Body of pancreas (tissue), 4 donors: Measurements from ENCODE around the gene PIMREG. TPM values are rescaled to one million over a fixed set of nuclear protein-coding genes. Genes with fewer than 3 reads are reported as not detected.
A peak's percentile ranks its signal among the peaks of the same experiment; 100 is the strongest.

Experiments used
- ATAC-seq: fragments of 150-250 bp; one replicate; pipeline ENCODE4 v1.9.1; 2016
- DNase-seq, 4 donors: peaks; one replicate each; pipeline ENCODE4 v3.0.0-alpha.2; 2019
- H3K27ac ChIP-seq, 4 donors: fragments of 200-600 bp; sonication (generic); 1 replicate in 3 of 4; 2 replicates in 1 of 4; pipeline versions ENCODE4 v1.5.1 to v1.6.1; 2016 to 2019; ENCODE audit warnings: mild to moderate bottlenecking in 1 of 4, mixed read lengths in 1 of 4, moderate library complexity in 1 of 4
- H3K27me3 ChIP-seq, 2 donors: fragments of 200-600 bp; sonication (generic); one replicate each; pipeline ENCODE4 v1.6.0; 2016; ENCODE audit warnings: mild to moderate bottlenecking in 1 of 2
- H3K36me3 ChIP-seq, 2 donors: fragments of 200-600 bp; sonication (generic); replicated peaks in 1 of 2; 2 replicates each; pipeline ENCODE4 v1.5.1; 2016; ENCODE audit warnings: low read depth in 2 of 2; ENCODE audit not compliant: insufficient read depth in 1 of 2
- H3K4me1 ChIP-seq: fragments of 200-600 bp; sonication (generic); one replicate; pipeline ENCODE4 v1.6.0; 2016
- H3K4me3 ChIP-seq, 2 donors: fragments of 200-600 bp; sonication (generic); 1 replicate in 1 of 2; 2 replicates in 1 of 2; pipeline ENCODE4 v1.5.1; 2016 to 2019
- H3K9me3 ChIP-seq, 3 donors: fragments of 200-600 bp; sonication (generic); 1 replicate in 2 of 3; 2 replicates in 1 of 3; pipeline ENCODE4 v1.5.1; 2016
- CTCF ChIP-seq, 7 experiments: fragments of 450-650 bp in 4 of 7; fragments of 200-600 bp in 3 of 7; sonication (generic) in 3 of 7; IDR thresholded peaks; one replicate each; pipeline ENCODE4 v1.5.1; 2016 to 2019; ENCODE audit warnings: antibody characterized with exemption in 7 of 7
- POLR2A ChIP-seq, 3 donors: fragments of 450-650 bp; IDR thresholded peaks; one replicate each; pipeline ENCODE4 v1.6.1; 2016; ENCODE audit warnings: antibody characterized with exemption in 3 of 3, mild to moderate bottlenecking in 2 of 3
- WGBS, 2 donors: methylation state at CpG; one replicate each; pipeline ENCODE4 v1.1.5; 2017; 5-methylcytosine and 5-hydroxymethylcytosine counted together
- intact Hi-C: fragments of 100-400 bp; cut with DNase I; formaldehyde crosslinking; loops from one replicate; pipeline ENCODE4 v1.15.1; 2023
- total RNA-seq, 2 donors: library from RNA; depleted of rRNA; stranded (reverse); fragments of >200 nt; gene quantifications; one replicate each; pipeline ENCODE4 v1.1.0, GENCODE V29; 2016

Gene PIMREG
- total RNA-seq, 2 donors from 2014 or later: not detected

GRCh38 chr17:6430769-6431168 lies 13.5 kb upstream of the PIMREG start:
- DNase-seq (no peak), ATAC-seq (no peak)
- H3K27me3 ChIP-seq: no peaks in the 10 kb centered on the region
- no peak overlapping the region for H3K4me3 ChIP-seq
- no peak for TF ChIP-seq CTCF (IDR thresholded peaks at IDR 0.05)
- TF ChIP-seq POLR2A (IDR thresholded peaks at IDR 0.05): no peak
- no peaks in the 10 kb centered on the region for H3K9me3 ChIP-seq
- intact Hi-C loops: no loop called here
- no peak overlapping the region for H3K27ac ChIP-seq
- H3K4me1 ChIP-seq: no peaks in the 10 kb centered on the region
- H3K36me3 ChIP-seq: no peaks in the 10 kb centered on the region

GRCh38 chr17:6435051-6435450 lies 9.2 kb upstream of the PIMREG start, which contains the start of gene AIPL1:
Gene AIPL1, minus strand, starts transcription at chr17:6435121. Its CDS starts 17 bp downstream, at chr17:6435104.
- no peaks in the 10 kb centered on the region for H3K36me3 ChIP-seq
- 81 to 84% methylated on average over 14 to 15 of the region's 16 CpGs for WGBS, 2 donors
- no peak for ATAC-seq

GRCh38 chr17:6435968-6436367 lies 8.3 kb upstream of the PIMREG start:
- Histone ChIP-seq H3K4me1 (no peaks in the 10 kb centered on the region), H3K27ac (no peak overlapping the region), H3K4me3 (no peak overlapping the region), H3K36me3 (no peaks in the 10 kb centered on the region), H3K27me3 (no peaks in the 10 kb centered on the region), H3K9me3 (no peaks in the 10 kb centered on the region)
- intact Hi-C loops: no loop called here
- TF ChIP-seq CTCF (IDR thresholded peaks at IDR 0.05) (peak; percentile 63 to 80 (median 69)), POLR2A (IDR thresholded peaks at IDR 0.05) (no peak)
- DNase-seq: peak; percentile 60 to 68 (median 64)
- ATAC-seq: peak; percentile 79
- 15 to 17% methylated on average over 9 of the region's 9 CpGs for WGBS, 2 donors

More at GRCh38 chr17:6435051-6435450, 9.2 kb upstream of the PIMREG start, which contains the start of gene AIPL1:
- Histone ChIP-seq H3K27me3 (no peaks in the 10 kb centered on the region), H3K27ac (no peak within 1 kb of the TSS), H3K4me3 (no peak within 1 kb of the TSS), H3K4me1 (no peaks in the 10 kb centered on the region), H3K9me3 (no peaks in the 10 kb centered on the region)
- intact Hi-C loops: no loop called here
- TF ChIP-seq CTCF (IDR thresholded peaks at IDR 0.05) (no peak), POLR2A (IDR thresholded peaks at IDR 0.05) (no peak)
- DNase-seq: no peak

GRCh38 chr17:6437466-6437865 lies 6.8 kb upstream of the PIMREG start:
- WGBS, 2 donors: 24 to 28% methylated on average over 4 of the region's 4 CpGs

More at GRCh38 chr17:6437466-6437865, 6.8 kb upstream of the PIMREG start:
- no peak for DNase-seq
- no peak overlapping the region for H3K4me3 ChIP-seq
- intact Hi-C loops: no loop called here
- H3K27ac ChIP-seq: no peak overlapping the region
- ATAC-seq: no peak
- no peaks in the 10 kb centered on the region for H3K4me1 ChIP-seq
- no peaks in the 10 kb centered on the region for H3K27me3 ChIP-seq
- no peaks in the 10 kb centered on the region for H3K9me3 ChIP-seq
- TF ChIP-seq CTCF (IDR thresholded peaks at IDR 0.05) (no peak), POLR2A (IDR thresholded peaks at IDR 0.05) (no peak)
- H3K36me3 ChIP-seq: no peaks in the 10 kb centered on the region
